Measurements from ENCODE around the gene SHROOM2. TPM values are rescaled to one million over a fixed set of nuclear protein-coding genes. Genes with fewer than 3 reads are reported as not detected.

Gene SHROOM2
- total RNA-seq, 1 donor: not detected

DNA sequence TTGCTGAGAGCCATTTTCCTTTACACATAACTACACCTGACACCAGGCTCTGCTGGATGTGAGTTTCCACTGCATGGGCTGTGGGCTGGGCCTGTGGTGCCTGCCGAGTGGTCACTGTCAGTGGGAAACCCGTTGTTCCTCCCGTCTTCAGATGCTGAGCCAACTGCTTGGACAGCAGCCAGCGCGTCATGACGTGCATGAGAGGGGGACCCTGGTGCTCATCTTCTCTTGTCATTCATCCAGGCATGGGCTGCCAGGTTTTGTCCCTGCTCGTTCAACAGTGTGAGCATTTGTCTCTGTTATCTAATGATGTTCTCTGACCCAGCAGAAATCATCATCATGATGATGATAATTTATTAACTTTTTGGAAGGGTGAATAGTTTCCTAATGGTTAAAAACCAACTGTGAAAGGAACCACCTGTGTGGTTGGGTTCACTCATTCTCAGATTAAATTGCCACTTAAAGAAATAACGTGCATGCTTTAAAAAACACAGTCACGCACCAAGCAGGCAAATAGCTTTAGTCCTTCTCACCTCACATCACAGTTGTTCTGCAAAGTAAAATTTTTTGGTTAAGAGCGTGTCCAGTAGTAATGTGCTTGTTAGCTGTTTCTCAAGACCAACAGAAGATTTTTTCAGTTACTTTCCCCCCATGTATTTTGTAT, 161.0 kb downstream of the SHROOM2 start:
- TF ChIP-seq, protein P1, sequence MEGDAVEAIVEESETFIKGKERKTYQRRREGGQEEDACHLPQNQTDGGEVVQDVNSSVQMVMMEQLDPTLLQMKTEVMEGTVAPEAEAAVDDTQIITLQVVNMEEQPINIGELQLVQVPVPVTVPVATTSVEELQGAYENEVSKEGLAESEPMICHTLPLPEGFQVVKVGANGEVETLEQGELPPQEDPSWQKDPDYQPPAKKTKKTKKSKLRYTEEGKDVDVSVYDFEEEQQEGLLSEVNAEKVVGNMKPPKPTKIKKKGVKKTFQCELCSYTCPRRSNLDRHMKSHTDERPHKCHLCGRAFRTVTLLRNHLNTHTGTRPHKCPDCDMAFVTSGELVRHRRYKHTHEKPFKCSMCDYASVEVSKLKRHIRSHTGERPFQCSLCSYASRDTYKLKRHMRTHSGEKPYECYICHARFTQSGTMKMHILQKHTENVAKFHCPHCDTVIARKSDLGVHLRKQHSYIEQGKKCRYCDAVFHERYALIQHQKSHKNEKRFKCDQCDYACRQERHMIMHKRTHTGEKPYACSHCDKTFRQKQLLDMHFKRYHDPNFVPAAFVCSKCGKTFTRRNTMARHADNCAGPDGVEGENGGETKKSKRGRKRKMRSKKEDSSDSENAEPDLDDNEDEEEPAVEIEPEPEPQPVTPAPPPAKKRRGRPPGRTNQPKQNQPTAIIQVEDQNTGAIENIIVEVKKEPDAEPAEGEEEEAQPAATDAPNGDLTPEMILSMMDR (IDR thresholded peaks at IDR 0.05; ENCODE audit: insufficient read depth, low read length): no peak
- no peak overlapping the region for H3K4me3 ChIP-seq (ENCODE audit: low read depth, low read length)
- DNase-seq (ENCODE audit: low read depth): no peak

DNA sequence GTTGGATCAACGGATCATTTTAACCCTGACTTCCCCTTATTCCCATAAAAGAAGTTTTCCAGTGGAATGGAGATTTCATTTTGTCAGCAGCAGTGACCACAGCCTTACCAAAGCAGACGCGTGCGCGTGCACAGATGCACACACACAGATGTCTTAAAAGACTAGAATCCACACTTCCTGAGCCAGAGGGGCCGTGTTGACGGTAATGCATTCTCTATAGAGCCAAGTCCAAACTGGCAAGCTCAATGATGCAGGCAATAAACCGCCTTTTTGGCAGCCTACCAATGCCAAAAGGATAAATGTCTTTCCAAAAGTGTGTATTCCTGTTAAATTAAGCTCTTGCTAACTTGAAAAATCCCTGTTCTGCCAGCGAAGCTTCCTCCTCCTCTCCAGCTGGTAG, 162.2 kb downstream of the SHROOM2 start:
- TF ChIP-seq, protein P1 (IDR thresholded peaks at IDR 0.05; ENCODE audit: insufficient read depth, low read length): no peak
- DNase-seq (ENCODE audit: low read depth): no peak
- H3K4me3 ChIP-seq (ENCODE audit: low read depth, low read length): no peak overlapping the region

- DNase-seq (ENCODE audit: low read depth): no peak
- H3K4me3 ChIP-seq (ENCODE audit: low read depth, low read length): no peak overlapping the region
- TF ChIP-seq, protein P1 (IDR thresholded peaks at IDR 0.05; ENCODE audit: insufficient read depth, low read length): no peak
These were observed 166.1 kb downstream of the SHROOM2 start for GRCh38 chrX:9952300-9952699.

- TF ChIP-seq, protein P1 (IDR thresholded peaks at IDR 0.05; ENCODE audit: insufficient read depth, low read length): no peak
- no peak for DNase-seq (ENCODE audit: low read depth)
- no peak overlapping the region for H3K4me3 ChIP-seq (ENCODE audit: low read depth, low read length)
These were observed 167.2 kb downstream of the SHROOM2 start for GRCh38 chrX:9953396-9953795.

DNA sequence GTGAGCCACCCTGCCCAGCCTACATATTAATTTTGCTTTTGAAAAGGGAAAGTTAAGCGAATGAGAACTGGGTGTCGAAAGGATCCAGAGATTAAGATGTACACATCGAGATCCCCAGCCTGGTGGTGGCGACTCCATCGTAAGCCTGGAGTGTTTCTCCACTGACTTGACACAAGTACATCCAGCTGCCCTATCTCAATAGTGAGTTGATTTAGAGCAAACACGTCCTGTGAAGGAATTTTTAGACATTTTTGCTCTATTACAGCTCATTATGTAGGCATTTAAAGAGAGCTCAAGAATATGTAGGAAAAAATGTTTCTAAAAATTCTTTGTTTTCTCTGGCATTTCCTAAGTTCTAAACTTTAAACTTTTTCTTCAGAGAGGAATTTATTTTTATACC, 169.3 kb downstream of the SHROOM2 start:
- peak; percentile 47 for DNase-seq (ENCODE audit: low read depth)
- TF ChIP-seq, protein P1 (IDR thresholded peaks at IDR 0.05; ENCODE audit: insufficient read depth, low read length): no peak
- no peak overlapping the region for H3K4me3 ChIP-seq (ENCODE audit: low read depth, low read length)

- DNase-seq (ENCODE audit: low read depth): no peak
- TF ChIP-seq, protein P1 (IDR thresholded peaks at IDR 0.05; ENCODE audit: insufficient read depth, low read length): no peak
- H3K4me3 ChIP-seq (ENCODE audit: low read depth, low read length): no peak overlapping the region
These were observed 171.5 kb downstream of the SHROOM2 start for GRCh38 chrX:9957743-9958142.

DNA sequence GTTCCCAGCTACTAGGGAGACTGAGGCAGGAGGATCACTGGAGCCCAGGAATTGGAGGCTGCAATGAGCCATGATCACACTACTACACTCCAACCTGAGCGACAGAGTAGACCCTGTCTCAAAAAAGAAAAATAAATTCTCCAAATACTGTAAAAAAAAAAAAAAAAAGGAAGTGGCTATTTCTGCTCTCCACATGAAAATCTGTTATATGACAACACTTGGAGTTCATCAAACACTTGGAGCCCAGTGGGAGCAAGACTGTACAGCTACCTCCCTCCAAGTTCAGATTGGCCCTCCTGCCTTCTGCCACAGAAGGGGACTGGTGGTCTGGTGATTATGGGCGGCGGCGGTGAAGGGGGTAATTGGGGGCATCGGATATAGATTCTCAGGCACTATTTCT, 172.0 kb downstream of the SHROOM2 start:
- TF ChIP-seq, protein P1 (IDR thresholded peaks at IDR 0.05; ENCODE audit: insufficient read depth, low read length): no peak
- no peak for DNase-seq (ENCODE audit: low read depth)
- no peak overlapping the region for H3K4me3 ChIP-seq (ENCODE audit: low read depth, low read length)

Data from fibroblast of the aortic adventitia (primary cell).